NCI-H774 (cell line): ENCODE measurements around the gene SFXN4.
"Not testable (repeated sequence)": the region's sequence is repeated elsewhere in the genome, so short reads cannot be mapped to it uniquely, and the experiment has no call there.

Source experiments
- DNase-seq: peaks from one replicate; lab custom pipeline; 2025; lab: John Stamatoyannopoulos, UW

The SFXN4 gene

DNA sequence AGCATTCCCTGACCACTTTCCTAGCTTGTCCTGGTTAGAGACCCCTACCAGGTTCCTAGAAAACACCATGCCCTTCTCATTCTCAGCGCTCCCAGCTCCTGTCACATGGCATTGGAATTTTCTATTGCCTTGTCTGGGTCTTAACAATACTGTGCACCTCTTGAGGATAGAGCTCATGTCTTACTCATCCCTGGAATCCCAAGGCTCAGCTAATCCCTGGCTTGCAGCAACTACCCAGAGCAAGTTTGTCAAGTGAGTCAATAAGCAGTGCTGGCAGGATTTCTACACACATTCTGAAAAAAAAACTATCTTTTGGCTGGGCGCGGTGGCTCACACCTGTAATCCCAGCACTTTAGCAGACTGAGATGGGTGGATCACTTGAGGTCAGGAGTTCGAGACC, 24.8 kb upstream of the SFXN4 start:
- DNase-seq, result no peak

- DNase-seq, result no peak
These were observed 24.3 kb upstream of the SFXN4 start for GRCh38 chr10:119189811-119190282.

- no peak for DNase-seq
These were observed 18.3 kb upstream of the SFXN4 start for GRCh38 chr10:119183664-119184412.

DNA sequence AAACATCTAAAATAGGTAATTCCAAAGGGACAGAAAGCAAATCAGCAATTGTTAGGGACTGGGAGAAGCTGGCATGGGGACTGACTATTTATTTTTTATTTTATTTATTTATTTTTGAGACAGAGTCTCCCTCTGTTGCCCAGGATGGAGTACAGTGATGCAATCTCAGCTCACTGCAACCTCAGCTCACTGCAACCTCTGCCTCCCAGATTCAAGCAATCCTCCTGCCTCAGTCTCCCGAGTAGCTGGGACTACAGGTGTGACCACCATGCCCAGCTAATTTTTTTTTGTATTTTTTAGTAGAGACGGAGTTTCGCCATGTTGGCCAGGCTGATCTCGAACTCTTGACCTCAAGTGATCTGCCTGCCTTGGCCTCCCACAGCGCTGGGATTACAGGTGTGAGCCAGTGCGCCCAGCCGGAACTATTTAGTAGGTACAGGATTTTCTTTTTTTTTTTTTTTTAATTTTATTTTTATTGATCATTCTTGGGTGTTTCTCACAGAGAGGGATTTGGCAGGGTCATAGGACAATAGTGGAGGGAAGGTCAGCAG, 15.4 kb upstream of the SFXN4 start:
- DNase-seq, result not testable (repeated sequence)

DNA sequence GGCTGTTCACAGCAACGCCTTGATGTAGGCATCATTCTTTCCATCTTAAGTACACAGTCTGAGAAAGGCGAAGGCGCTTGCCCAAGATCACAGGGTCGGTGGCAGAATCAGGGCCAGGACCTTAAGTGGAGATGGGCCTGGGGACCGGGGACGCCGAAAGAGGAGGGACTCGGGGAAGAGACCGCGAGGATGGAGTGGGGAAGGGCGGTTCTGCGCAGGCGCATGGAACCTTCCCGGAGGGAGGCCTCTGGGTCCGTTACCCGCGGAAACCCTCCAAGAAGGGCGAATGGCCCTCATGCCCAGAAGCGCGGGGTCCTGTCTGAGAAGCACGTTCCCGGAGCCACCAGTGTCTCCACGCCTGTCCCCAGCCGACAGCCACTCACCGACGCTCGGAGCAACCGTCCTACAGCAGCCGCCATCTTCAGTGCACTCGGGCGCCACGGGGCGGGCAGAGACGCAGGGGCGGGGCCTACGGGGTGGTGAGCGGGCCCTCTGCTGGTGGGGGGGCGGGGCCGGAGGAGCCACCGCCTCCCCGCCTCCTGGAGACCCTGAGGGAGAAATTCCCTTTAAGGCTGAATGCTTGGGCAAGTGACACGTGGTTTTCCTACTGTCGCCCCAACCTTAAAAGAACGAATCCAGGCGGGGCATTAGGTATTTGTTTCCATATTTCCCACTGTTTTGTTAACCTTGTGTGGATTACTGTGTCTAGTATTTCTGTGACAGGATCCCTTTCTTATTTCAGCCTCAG, 13.0 kb upstream of the SFXN4 start, which contains the start of gene PRDX3:
Gene PRDX3 (minus strand): TSS at position 441 of the 748 bp plus-strand sequence. CDS start 22 bp downstream, at position 419.
- peak; percentile 71 for DNase-seq

GRCh38 chr10:119177708-119178371, 12.3 kb upstream of the SFXN4 start:
- no peak for DNase-seq

- no peak for DNase-seq
These were observed 10.7 kb upstream of the SFXN4 start for GRCh38 chr10:119176166-119176565.

DNA sequence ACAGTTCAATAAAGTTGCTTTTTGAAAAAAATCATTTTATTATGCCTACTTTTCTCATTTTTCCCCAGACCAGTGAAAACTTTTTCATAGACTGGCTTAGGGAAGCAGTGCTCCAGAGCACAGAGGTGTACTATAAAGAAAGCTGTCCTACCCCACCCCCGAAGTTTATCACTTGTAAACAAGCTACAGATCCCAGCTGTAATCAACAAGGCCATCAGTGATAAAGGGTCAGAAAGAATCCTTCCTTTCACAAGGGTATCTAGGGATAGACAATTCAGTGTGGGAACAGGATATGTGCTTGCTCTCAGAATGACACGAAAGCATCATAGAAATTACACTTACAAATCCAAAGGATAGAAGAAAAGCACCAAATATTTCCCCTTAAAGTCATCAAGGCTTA, 8.6 kb upstream of the SFXN4 start:
- no peak for DNase-seq

GRCh38 chr10:119167041-119167440, 1.5 kb upstream of the SFXN4 start:
- no peak for DNase-seq

DNA sequence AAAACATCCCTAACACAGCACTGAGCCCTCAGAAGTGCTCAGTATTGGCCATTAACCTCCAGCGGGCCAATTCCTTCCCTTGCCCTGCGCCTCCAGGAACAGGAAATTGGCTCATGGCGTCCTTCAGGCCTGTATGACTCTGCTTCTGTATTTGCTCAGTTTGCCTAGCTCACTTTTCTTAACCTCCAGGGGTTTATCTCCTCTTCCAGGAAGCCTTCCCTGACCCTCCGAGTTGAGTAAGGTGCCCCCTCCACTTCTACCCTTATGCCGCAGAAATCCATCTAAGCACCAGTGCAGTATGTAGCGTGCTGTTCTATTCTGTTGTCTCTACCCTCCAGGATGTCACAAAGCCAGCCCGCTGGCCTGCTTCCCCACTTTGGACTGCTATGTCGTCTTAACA, 1.1 kb upstream of the SFXN4 start:
- DNase-seq, result no peak

DNA sequence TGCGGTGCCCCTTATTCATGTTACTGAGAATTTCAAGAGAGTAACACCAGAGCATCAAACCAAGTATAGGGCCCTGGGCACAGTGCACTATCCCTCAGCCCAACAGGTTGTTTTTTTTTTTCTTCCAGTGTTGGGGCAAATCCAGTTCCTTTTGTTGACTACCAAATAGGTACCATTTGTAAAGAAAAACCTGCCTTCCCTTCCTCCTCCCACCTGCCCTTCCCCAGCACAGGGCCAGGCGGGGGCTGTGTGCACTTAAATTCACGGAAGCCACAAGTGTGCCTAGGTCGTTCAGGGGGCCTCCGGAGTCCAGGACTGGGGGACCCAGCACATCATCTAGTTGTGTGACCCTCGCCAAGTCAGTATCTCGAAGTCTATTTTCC, 595 bp upstream of the SFXN4 start:
- no peak for DNase-seq

DNA sequence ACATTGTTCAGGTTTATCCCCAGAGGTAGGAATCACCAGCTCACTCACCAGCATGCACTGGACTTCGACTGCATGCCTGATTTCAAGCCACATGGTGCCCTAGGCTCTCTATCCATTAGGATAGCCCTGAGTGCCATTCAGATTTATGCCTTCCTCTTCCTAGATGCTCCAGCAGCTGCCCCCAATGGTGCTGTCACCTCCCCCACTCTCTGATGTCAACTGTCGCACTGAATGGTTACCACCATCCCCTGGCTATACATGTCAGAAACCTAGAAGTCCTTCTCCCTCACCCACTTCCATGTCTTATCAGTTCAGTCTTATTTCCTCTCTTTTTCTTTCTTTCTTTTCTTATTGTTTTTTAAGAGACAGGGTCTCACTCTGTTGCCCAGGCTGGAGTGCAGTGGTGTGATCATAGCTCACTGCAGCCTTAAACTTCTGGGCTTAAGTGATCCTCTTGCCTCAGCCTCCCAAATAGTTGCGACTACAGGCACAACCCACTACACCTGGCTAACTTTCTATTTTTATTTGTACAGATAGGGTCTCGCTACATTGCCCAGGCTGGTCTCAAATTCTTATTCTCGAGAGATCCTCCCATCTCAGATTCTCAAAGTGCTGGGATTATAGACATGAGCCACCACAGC, 2.9 kb downstream of the SFXN4 start:
- no peak for DNase-seq

DNA sequence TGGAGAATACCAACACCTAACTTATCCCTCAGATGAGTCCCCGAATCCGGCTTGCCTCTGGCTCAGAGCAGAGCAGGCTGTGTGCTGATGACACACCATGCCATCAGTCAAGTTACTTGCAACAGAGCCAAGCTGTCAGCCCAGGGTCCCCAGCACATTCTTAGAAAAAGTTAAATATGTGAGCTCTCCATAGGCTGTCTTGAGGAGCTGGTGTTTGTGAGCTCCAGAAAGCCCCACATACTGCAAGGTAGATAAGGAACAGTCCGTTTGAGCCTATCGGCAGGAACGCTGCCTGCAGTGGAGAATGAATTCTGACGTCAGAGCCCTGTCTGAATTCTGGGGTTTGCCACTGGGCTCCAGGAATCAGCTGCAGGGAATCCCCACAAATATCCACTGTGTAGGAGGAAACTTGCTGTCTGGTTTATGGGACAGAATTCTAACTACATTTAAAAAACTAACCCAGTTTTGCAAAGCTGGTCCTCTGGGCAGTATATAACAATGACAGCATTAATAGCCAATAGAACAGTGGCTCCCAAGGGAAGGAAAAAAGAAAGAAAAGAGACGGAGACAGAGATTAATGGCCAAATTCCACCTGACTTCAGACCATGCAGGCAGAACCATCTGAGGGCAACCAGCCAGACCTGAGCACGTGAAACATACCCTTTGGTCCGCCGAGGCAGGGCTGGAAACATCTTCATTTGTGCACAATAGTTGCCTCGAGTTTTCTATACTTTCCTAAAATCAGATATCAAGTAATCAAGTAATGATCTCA, 3.6 kb downstream of the SFXN4 start:
- DNase-seq, result no peak

GRCh38 chr10:119159332-119159731, 6.2 kb downstream of the SFXN4 start:
- no peak for DNase-seq

DNA sequence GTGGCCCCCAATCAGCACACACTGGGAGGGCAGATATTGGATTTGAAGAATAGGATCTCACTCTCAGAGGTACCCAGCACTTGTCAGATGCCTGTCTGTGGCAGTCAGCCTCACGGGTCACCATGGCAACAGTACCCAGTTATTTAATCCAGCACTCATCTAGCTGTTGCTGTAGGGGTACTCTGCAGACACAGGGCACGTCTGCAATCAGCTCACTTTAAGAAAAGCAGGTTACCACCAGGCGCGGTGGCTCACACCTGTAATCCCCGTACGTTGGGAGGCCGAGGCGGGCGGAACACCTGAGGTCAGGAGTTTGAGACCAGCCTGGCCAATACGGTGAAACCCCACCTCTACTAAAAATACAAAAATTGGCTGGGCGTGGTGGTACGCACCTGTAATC, 11.9 kb downstream of the SFXN4 start:
- no peak for DNase-seq

DNA sequence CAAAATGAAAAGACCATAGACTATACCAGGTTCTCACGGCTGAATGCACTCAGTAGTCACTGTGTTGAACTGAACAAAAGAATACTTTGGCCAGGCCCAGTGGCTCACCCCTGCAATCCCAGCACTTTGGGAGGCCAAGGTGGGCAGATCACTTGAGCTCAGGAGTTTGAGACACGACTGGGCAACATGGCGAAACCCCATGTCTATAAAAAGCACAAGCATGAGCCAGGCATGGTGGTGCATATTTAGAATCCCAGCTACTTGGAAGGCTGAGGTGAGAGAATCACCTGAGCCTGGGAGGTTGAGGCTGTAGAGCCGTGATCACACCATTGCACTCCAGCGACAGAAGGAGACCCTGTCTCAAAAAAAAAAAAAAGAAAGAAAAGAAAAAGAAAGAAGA, 12.5 kb downstream of the SFXN4 start:
- no peak for DNase-seq

DNA sequence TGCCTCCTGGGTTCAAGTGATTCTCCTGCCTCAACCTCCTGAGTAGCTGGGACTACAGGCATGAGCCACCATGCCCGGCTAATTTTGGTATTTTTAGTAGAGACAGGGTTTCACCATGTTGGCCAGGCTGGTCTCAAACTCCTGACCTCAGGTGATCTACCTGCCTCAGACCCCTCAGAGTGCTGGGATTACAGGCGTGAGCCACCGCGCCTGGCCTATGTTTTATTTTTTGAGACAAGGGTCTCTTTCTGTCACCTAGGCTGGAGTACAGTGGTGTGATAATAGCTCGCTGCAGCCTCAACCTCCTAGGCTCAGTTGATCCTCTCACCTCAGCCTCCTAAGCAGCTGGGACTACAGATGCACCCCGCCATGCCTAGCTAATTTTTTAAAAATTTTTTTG, 13.9 kb downstream of the SFXN4 start:
- DNase-seq, result not testable (repeated sequence)

GRCh38 chr10:119149729-119150128, 15.8 kb downstream of the SFXN4 start:
- DNase-seq, result no peak

DNA sequence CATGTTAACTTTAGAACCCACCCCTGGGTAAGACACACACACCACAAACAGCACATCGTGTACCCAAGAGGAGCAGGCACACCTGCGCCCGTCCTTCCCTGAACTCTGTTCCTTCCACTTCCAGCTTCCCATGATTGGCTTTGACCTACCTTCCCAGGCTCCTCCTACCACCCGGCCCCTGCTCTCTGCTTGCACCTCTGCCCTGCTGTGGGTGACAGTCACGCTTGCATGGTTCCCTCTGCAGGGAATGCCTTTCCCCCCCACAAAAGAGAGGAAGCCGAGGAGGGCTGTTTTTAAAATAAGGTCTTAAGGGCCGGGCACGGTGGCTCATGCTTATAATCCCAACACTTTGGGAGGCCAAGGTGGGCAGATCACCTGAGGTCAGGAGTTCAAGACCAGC, 16.4 kb downstream of the SFXN4 start:
- no peak for DNase-seq

GRCh38 chr10:119143657-119144056, 21.9 kb downstream of the SFXN4 start:
- DNase-seq, result no peak

GRCh38 chr10:119140603-119141245, 24.8 kb downstream of the SFXN4 start:
- DNase-seq, result no peak
